ENCODE measurements around the gene ASPRV1.

Gene ASPRV1

GRCh38 chr2:69937968-69938367 is 23.5 kb downstream of the ASPRV1 start:
- DNase-seq: no peak

- DNase-seq: no peak
Measured at GRCh38 chr2:69936906-69937305, 24.5 kb downstream of the ASPRV1 start.

GRCh38 chr2:69935011-69935410 is 26.4 kb downstream of the ASPRV1 start:
- no peak for DNase-seq

DNA sequence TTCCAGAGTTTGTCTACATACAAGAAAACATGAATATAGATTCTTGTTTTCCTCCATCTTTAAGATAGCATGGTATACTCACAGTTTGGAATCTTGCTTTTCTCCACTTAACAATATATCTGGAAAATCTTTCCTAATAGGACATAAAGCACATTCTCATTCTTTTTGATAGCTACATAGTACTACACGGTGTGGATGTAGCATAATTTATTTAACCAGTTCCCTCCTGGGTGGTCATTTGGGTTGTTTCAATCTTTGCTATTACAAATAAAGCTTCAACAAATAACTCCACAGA is 26.9 kb downstream of the ASPRV1 start:
- no peak for DNase-seq

DNA sequence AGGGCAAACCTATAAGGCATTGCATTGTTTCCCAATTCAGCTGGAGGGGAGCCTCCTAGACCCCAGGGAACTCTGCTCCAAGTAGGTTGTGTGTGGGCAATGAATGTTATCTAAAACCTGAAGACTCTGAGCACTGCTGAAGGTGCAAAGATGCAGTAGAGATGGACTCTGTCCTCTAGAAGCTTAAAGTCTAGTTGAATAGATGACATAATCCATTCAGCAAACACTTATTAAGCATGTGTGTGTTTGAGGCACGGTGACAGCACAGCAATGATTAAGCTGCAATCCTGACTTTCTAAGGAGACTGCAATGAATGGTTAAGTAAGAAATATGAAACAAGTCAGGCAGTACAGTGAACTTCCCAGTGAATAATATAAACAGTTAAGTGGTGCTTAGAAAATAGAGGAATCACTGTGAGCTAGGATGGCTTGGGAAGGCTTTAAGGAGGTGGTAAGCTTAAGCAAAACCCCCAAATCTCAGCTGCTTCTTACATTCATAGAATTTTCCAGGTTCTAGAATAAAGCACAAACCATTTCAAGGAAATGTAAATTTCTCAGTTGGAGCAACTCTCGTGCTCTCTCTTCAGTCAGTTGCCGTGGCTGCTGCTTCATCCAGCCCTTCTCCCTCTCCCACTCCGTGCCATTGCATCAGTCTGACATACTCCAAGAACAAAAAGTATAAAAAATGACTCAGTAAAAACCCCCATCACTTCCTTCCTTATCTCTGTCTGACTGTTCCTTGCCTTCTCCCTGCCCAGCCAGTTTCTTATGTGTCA is 27.4 kb downstream of the ASPRV1 start:
- DNase-seq: no peak

DNA sequence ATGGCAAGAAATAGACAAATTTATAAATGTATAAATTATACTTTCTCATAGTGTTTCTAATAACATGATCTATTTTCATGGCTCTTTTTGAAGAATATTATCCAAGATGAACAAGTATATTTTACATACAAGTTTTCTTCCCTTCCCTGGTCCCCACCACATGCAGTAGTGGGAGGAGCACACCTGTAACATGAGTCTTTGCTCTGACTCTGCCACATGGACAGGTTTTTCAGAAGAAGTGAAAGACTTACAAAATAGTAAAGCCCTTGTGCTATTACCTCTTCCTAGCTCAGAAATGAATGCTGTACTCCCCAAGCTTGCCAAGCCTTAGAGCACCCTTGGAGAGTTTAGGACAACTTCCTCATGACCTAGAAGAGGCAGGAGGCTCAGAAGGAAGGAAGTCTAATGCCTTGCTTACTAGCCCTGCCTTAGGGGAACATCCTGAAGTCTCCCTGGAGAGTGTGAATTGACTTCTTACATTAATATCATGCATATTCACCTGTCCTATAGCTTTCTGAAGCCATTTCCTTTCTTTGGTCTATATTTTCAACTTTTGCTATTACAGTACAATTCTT is 28.1 kb downstream of the ASPRV1 start:
- DNase-seq: no peak

- no peak for DNase-seq
Measured at GRCh38 chr2:69932596-69932922, 28.9 kb downstream of the ASPRV1 start.

- DNase-seq: no peak
Measured at GRCh38 chr2:69931832-69932595, 29.4 kb downstream of the ASPRV1 start.

- no peak for DNase-seq
Measured at GRCh38 chr2:69926849-69927515, 34.4 kb downstream of the ASPRV1 start.

DNA sequence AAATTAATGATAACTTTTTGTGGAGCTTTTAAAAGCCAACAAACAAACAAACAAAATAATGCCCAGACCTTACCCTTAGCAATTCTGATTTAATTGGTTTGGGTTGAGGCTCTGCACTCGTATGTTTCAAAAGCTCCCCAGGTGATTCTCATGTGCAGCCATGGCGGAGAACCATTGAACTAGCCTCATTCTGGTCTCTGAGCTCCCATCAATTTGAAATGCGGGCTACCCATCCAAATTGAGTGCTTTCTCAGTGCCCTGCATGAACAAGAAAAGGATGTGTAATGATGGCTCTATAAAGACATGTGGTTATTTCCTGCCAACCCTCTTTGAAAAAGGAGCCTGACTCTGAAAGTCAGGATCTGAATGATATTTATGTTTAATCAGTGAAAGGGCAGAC is 38.3 kb downstream of the ASPRV1 start:
- no peak for DNase-seq

GRCh38 chr2:69918401-69918800 is 43.0 kb downstream of the ASPRV1 start:
- no peak for DNase-seq

DNA sequence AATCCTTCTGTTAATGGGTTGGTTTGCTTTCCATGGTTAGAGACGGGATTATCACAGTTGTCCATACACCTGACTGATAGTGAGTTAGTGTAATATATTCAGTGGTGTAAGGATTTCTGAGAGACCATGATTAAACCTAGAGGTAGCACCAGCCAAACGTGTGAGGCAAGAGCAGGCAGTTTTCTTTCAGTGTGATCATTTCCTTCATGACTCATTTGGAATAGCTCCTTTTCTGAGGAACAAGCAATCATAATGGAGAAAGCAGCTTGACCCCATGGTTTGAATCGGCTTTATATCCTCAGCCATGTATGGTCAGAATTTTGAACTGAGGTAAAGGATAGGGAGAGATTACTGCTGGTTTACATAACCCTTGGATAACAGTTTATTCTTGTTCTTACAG is 43.6 kb downstream of the ASPRV1 start:
- DNase-seq: no peak

DNA sequence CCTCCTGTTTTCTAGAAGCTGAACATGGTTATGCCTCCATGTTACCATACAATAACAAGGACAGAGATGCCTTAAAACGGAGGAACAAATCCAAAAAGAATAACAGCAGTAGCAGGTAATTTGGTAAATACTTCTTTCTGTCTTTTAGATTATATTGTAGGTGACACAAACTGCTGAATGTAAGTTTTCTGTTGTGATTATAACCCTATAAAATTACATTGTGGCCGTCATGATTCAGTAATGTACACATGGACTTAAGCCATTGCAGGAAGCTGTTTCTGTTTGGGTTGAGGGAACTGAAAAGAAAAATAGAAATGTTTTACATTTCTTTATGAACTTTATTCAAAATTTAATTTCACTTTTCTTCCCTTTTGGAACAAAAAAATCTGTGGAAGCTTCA is 45.3 kb downstream of the ASPRV1 start:
- DNase-seq: no peak

- peak; percentile 75 for DNase-seq
Measured at GRCh38 chr2:69914950-69915945, 46.2 kb downstream of the ASPRV1 start, which contains the start of gene MXD1. Gene MXD1, plus strand, starts transcription at chr2:69915109. Its CDS starts 222 bp downstream, at chr2:69915331.

DNA sequence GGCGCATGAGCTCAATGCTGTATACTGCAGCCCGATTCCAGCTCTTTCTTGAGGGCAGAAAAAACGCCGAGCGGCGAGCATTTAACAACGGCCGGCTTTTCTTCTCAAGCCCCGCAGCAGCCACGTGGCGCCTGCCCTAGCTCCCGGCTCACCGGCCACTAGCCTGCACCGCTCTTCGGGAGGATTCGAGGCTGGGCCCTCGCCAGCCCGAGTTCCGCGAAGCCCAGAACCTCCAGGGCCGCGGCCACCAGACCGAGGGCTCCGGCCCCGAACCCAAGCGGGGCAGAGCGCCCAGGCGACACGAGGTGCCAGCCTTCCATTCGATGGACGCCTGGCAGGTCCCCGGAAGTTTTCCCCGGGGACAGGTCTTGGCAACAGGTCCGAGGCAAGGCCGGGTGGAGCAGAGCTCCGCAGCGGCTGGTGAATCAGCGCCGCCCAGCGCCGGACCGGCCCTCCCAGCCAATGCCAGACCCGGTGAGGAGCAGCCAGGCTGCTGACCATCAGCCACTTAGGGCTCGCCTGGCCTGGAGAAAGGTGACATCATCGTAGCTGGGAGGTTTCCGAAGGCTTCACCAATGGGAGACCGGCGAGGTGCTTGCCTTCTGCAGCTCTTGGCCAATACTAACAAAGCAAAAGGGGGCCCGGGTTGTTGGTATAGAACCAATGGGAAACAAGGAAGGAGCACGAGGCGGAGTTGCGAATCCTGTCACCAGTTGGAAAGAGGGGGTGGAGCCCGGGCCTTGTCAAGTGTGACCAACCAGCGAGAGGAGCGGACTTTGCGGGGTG is 47.1 kb downstream of the ASPRV1 start:
- peak; percentile 88 for DNase-seq

- DNase-seq: no peak
Measured at GRCh38 chr2:69911985-69912563, 49.4 kb downstream of the ASPRV1 start.

Measured in cortex of kidney (tissue), 1 donor.